ENCODE measurements around the gene TTLL10. TPM values are rescaled to one million over a fixed set of nuclear protein-coding genes. Genes with fewer than 3 reads are reported as not detected.
"Not testable (repeated sequence)": the region's sequence is repeated elsewhere in the genome, so short reads cannot be mapped to it uniquely, and the experiment has no call there.

The TTLL10 gene
- total and polyA plus RNA-seq, 4 donors: not detected

- TF ChIP-seq RXRA (IDR thresholded peaks at IDR 0.05): no peak
- Histone ChIP-seq H3K27me3 (ENCODE audit: control insufficient read depth in 4 of 4, insufficient read depth in 4 of 4, low read length in 3 of 4) (no peaks in the 10 kb centered on the region), H3K4me3 (ENCODE audit: low read depth in 1 of 3, low read length in 3 of 3) (no peak overlapping the region), H3K27ac (ENCODE audit: low read depth in 1 of 2, low read length in 2 of 2) (no peak overlapping the region), H3K4me1 (ENCODE audit: control insufficient read depth in 4 of 4, insufficient read depth in 4 of 4, low read length in 3 of 4) (no peaks in the 10 kb centered on the region), H3K36me3 (ENCODE audit: control insufficient read depth in 4 of 4, insufficient read depth in 3 of 4, low read depth in 1 of 4, low read length in 3 of 4) (no peaks in the 10 kb centered on the region), H3K9me3 (ENCODE audit: control insufficient read depth in 4 of 4, low read length in 3 of 4) (no peaks in the 10 kb centered on the region), H3K9ac (ENCODE audit: low read depth in 1 of 2, low read length in 2 of 2) (no peak overlapping the region)
- WGBS: 77% methylated on average over 15 of the region's 15 CpGs
- no peak for DNase-seq (ENCODE audit: low spot score)
These were observed 31.8 kb upstream of the TTLL10 start for GRCh38 chr1:1141911-1142250.

- not testable (repeated sequence) for H3K9me3 ChIP-seq (ENCODE audit: control insufficient read depth in 4 of 4, low read length in 3 of 4); H3K27me3 ChIP-seq (ENCODE audit: control insufficient read depth in 4 of 4, insufficient read depth in 4 of 4, low read length in 3 of 4); H3K9ac ChIP-seq (ENCODE audit: low read depth in 1 of 2, low read length in 2 of 2); H3K36me3 ChIP-seq (ENCODE audit: control insufficient read depth in 4 of 4, insufficient read depth in 3 of 4, low read depth in 1 of 4, low read length in 3 of 4); DNase-seq (ENCODE audit: low spot score); H3K27ac ChIP-seq (ENCODE audit: low read depth in 1 of 2, low read length in 2 of 2); H3K4me1 ChIP-seq (ENCODE audit: control insufficient read depth in 4 of 4, insufficient read depth in 4 of 4, low read length in 3 of 4); H3K4me3 ChIP-seq (ENCODE audit: low read depth in 1 of 3, low read length in 3 of 3)
- 74% methylated on average over 15 of the region's 15 CpGs for WGBS
These were observed 31.3 kb upstream of the TTLL10 start for GRCh38 chr1:1142352-1142751.

GRCh38 chr1:1142844-1143243 lies 30.8 kb upstream of the TTLL10 start:
- 86% methylated on average over 19 of the region's 19 CpGs for WGBS
- no peak overlapping the region for H3K4me3 ChIP-seq (ENCODE audit: low read depth in 1 of 3, low read length in 3 of 3)
- no peaks in the 10 kb centered on the region for H3K36me3 ChIP-seq (ENCODE audit: control insufficient read depth in 4 of 4, insufficient read depth in 3 of 4, low read depth in 1 of 4, low read length in 3 of 4)
- TF ChIP-seq JUND (IDR thresholded peaks at IDR 0.05): no peak
- no peak for TF ChIP-seq GABPA (IDR thresholded peaks at IDR 0.05 in 1 of 2, conservative IDR thresholded peaks at IDR 0.05 in 1 of 2)
- no peak for TF ChIP-seq REST (IDR thresholded peaks at IDR 0.05)
- no peak for TF ChIP-seq EGR1 (IDR thresholded peaks at IDR 0.05; ENCODE audit: low read depth in 2 of 2)
- TF ChIP-seq MAX (IDR thresholded peaks at IDR 0.05): no peak
- TF ChIP-seq SP1 (IDR thresholded peaks at IDR 0.05): no peak
- no peak for TF ChIP-seq ATF3 (IDR thresholded peaks at IDR 0.05)
- no peak for TF ChIP-seq YY1 (IDR thresholded peaks at IDR 0.05)
- no peaks in the 10 kb centered on the region for H3K4me1 ChIP-seq (ENCODE audit: control insufficient read depth in 4 of 4, insufficient read depth in 4 of 4, low read length in 3 of 4)
- H3K9me3 ChIP-seq (ENCODE audit: control insufficient read depth in 4 of 4, low read length in 3 of 4): no peaks in the 10 kb centered on the region
- H3K27ac ChIP-seq (ENCODE audit: low read depth in 1 of 2, low read length in 2 of 2): no peak overlapping the region
- no peak overlapping the region for H3K9ac ChIP-seq (ENCODE audit: low read depth in 1 of 2, low read length in 2 of 2)
- H3K27me3 ChIP-seq (ENCODE audit: control insufficient read depth in 4 of 4, insufficient read depth in 4 of 4, low read length in 3 of 4): no peaks in the 10 kb centered on the region
- no peak for DNase-seq (ENCODE audit: low spot score)

- no peaks in the 10 kb centered on the region for H3K9me3 ChIP-seq (ENCODE audit: control insufficient read depth in 4 of 4, low read length in 3 of 4)
- DNase-seq (ENCODE audit: low spot score): no peak
- H3K4me1 ChIP-seq (ENCODE audit: control insufficient read depth in 4 of 4, insufficient read depth in 4 of 4, low read length in 3 of 4): no peaks in the 10 kb centered on the region
- H3K27me3 ChIP-seq (ENCODE audit: control insufficient read depth in 4 of 4, insufficient read depth in 4 of 4, low read length in 3 of 4): no peaks in the 10 kb centered on the region
- H3K4me3 ChIP-seq (ENCODE audit: low read depth in 1 of 3, low read length in 3 of 3): no peak overlapping the region
- 90% methylated on average over 14 of the region's 14 CpGs for WGBS
- H3K9ac ChIP-seq (ENCODE audit: low read depth in 1 of 2, low read length in 2 of 2): no peak overlapping the region
- H3K36me3 ChIP-seq (ENCODE audit: control insufficient read depth in 4 of 4, insufficient read depth in 3 of 4, low read depth in 1 of 4, low read length in 3 of 4): no peaks in the 10 kb centered on the region
- no peak overlapping the region for H3K27ac ChIP-seq (ENCODE audit: low read depth in 1 of 2, low read length in 2 of 2)
- TF ChIP-seq NR2F2 (IDR thresholded peaks at IDR 0.05) (no peak), JUND (IDR thresholded peaks at IDR 0.05) (no peak), YY1 (IDR thresholded peaks at IDR 0.05) (no peak), RXRA (IDR thresholded peaks at IDR 0.05) (no peak), ZBTB33 (IDR thresholded peaks at IDR 0.05) (no peak), CTCF (IDR thresholded peaks at IDR 0.05; ENCODE audit: low read depth, low read length, missing input control) (no peak), HNF4G (IDR thresholded peaks at IDR 0.05) (no peak), GABPA (IDR thresholded peaks at IDR 0.05 in 1 of 2, conservative IDR thresholded peaks at IDR 0.05 in 1 of 2) (no peak)
These were observed 30.0 kb upstream of the TTLL10 start for GRCh38 chr1:1143636-1144035.

Measured in liver (tissue), 9 donors.